ENCODE data around the gene RCAN2. TPM values are rescaled to one million over a fixed set of nuclear protein-coding genes. Genes with fewer than 3 reads are reported as not detected.

The RCAN2 gene
- total and polyA plus RNA-seq, 12 donors: 2.3 to 14.4 (median 6.5) TPM

DNA sequence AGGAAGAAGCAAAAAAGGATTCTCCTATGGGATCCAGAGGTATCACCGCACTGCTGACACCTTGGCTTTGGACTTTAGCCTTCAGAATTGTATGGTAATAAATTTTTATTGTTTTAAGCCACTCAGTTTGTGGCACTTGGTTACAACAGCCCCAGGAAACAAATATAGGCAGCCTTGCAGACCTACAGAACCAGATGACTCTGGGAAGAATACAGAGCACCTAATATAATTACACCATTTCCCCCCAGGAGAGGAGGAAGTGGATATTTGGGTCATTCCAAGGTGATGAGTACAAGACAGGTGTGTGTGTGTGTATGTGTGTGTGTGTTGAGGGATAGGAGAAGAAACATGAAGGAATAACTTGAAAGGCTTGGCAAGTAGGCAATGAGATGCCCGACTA, 236.3 kb downstream of the RCAN2 start:
- DNase-seq: no peak
- H3K9me3 ChIP-seq (replicated peaks in 1 of 3): no peaks in the 10 kb centered on the region
- H3K4me3 ChIP-seq: no peak overlapping the region
- no peak for TF ChIP-seq POLR2A (IDR thresholded peaks at IDR 0.05)
- TF ChIP-seq, protein P1, sequence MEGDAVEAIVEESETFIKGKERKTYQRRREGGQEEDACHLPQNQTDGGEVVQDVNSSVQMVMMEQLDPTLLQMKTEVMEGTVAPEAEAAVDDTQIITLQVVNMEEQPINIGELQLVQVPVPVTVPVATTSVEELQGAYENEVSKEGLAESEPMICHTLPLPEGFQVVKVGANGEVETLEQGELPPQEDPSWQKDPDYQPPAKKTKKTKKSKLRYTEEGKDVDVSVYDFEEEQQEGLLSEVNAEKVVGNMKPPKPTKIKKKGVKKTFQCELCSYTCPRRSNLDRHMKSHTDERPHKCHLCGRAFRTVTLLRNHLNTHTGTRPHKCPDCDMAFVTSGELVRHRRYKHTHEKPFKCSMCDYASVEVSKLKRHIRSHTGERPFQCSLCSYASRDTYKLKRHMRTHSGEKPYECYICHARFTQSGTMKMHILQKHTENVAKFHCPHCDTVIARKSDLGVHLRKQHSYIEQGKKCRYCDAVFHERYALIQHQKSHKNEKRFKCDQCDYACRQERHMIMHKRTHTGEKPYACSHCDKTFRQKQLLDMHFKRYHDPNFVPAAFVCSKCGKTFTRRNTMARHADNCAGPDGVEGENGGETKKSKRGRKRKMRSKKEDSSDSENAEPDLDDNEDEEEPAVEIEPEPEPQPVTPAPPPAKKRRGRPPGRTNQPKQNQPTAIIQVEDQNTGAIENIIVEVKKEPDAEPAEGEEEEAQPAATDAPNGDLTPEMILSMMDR (IDR thresholded peaks at IDR 0.05): no peak
- no peaks in the 10 kb centered on the region for H3K27me3 ChIP-seq
- 90 to 95% (median 91%) methylated on average over 2 of the region's 2 CpGs for WGBS, 4 donors
- no peaks in the 10 kb centered on the region for H3K36me3 ChIP-seq (replicated peaks in 1 of 2)
- H3K4me1 ChIP-seq (replicated peaks in 1 of 2): no peaks in the 10 kb centered on the region
- intact Hi-C loops (cut with DNase I): no loop called here
- no peak overlapping the region for H3K27ac ChIP-seq

DNA sequence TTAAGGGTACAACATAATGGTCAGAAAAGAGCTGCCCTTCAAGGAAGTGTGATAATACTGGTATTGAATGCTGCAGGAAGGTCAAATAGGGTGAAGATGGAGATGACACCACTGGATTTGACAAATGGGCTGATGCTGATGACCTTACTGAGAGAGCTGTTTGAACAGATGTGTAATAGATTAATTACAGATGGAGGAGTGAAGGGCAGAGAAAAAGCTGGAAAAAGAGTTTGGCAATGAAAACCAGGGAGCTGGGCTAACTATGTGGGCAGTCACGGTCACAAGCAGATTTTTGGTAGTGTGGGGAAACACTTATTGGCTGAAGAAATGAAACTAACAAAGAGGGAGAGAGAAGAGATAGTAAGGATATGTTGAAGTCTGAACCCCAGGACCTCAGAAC, 236.9 kb downstream of the RCAN2 start:
- Histone ChIP-seq H3K27me3 (no peaks in the 10 kb centered on the region), H3K36me3 (replicated peaks in 1 of 2) (no peaks in the 10 kb centered on the region), H3K9me3 (replicated peaks in 1 of 3) (no peaks in the 10 kb centered on the region), H3K4me1 (replicated peaks in 1 of 2) (no peaks in the 10 kb centered on the region), H3K4me3 (no peak overlapping the region), H3K27ac (no peak overlapping the region)
- no peak for DNase-seq
- intact Hi-C loops (cut with DNase I): no loop called here
- TF ChIP-seq, protein P1 (IDR thresholded peaks at IDR 0.05): no peak
- WGBS, 4 donors: 71 to 94% (median 87%) methylated on average over 1 of the region's 1 CpG

DNA sequence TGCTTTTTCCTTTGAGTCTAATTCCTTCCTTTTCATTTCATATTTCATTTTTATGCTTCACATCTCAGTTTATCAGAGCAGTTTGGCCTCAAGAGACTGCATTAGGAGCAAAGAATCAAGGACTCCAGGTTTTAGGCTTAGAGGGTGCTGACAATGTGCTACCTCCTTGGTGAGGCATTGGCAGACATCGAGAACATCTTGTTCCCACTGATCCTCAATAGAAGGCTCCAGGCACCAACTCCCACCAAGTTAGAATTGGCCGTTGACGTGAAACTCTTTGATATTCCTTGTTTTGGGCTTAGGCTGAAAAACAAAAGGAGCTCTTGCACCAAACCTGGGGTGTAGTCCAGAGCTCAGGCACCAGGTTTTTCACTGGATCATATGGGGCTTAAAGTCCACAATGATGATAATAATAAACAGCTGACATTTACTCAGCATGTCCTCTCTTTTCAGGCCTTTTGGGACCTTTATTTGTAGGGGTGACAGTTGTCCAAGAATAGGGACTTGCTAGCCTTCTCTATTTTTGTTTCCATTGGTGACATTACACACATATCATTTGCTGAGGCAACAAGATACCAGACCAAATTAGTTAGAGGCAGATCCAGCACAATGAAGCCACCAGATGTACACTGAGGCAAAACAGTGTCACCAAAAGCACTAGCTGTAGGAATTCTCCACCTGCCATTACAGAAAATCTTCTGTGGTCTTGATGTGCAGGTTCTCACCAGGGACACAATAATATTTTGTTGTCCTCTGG, 239.5 kb downstream of the RCAN2 start:
- H3K27me3 ChIP-seq: no peaks in the 10 kb centered on the region
- intact Hi-C loops (cut with DNase I): no loop called here
- H3K4me1 ChIP-seq (replicated peaks in 1 of 2): no peaks in the 10 kb centered on the region
- TF ChIP-seq, protein P1 (IDR thresholded peaks at IDR 0.05): no peak
- no peak for TF ChIP-seq POLR2A (IDR thresholded peaks at IDR 0.05)
- H3K9me3 ChIP-seq (replicated peaks in 1 of 3): no peaks in the 10 kb centered on the region
- H3K36me3 ChIP-seq (replicated peaks in 1 of 2): no peaks in the 10 kb centered on the region
- no peak for DNase-seq
- H3K27ac ChIP-seq: no peak overlapping the region
- no peak overlapping the region for H3K4me3 ChIP-seq
- 76 to 97% (median 94%) methylated on average over 3 of the region's 3 CpGs for WGBS, 4 donors

DNA sequence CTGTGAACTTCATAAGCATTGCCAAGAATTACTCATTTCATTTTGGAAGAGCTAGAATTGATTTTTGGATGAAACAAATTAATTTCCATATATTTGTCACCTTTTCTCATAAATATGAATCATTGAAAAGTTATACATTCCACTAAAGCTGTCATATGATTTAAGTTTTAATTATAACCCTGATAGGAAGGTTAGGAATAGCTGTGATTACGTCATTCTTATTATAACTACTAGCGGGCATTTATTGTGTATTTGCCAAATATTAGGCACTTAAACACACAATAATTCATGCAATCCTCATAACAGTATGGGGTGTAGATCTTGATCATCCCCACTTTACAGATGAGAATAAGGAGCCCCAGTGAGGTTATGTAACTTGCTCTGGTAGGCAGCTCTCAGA, 243.1 kb downstream of the RCAN2 start:
- WGBS, 4 donors: 94 to 100% (median 97%) methylated on average over 2 of the region's 2 CpGs
- Histone ChIP-seq H3K27ac (no peak overlapping the region), H3K9me3 (replicated peaks in 1 of 3) (no peaks in the 10 kb centered on the region), H3K4me1 (replicated peaks in 1 of 2) (no peaks in the 10 kb centered on the region), H3K27me3 (no peaks in the 10 kb centered on the region), H3K4me3 (no peak overlapping the region), H3K36me3 (replicated peaks in 1 of 2) (no peaks in the 10 kb centered on the region)
- no peak for TF ChIP-seq POLR2A (IDR thresholded peaks at IDR 0.05)
- TF ChIP-seq, protein P1 (IDR thresholded peaks at IDR 0.05): no peak
- intact Hi-C loops (cut with DNase I): no loop called here
- no peak for DNase-seq

Measured in adrenal gland (tissue), 12 donors.